NCI-H146 (cell line): ENCODE measurements around the gene RORB.

ENCODE experiments used
- DNase-seq: peaks from one replicate; lab custom pipeline; 2025; lab: John Stamatoyannopoulos, UW

RORB gene

GRCh38 chr9:74496819-74497747 lies at the start of gene RORB:
RORB (plus strand) TSS chr9:74497335; CDS start chr9:74497977, 642 bp downstream.
- DNase-seq, result peak; percentile 8

DNA sequence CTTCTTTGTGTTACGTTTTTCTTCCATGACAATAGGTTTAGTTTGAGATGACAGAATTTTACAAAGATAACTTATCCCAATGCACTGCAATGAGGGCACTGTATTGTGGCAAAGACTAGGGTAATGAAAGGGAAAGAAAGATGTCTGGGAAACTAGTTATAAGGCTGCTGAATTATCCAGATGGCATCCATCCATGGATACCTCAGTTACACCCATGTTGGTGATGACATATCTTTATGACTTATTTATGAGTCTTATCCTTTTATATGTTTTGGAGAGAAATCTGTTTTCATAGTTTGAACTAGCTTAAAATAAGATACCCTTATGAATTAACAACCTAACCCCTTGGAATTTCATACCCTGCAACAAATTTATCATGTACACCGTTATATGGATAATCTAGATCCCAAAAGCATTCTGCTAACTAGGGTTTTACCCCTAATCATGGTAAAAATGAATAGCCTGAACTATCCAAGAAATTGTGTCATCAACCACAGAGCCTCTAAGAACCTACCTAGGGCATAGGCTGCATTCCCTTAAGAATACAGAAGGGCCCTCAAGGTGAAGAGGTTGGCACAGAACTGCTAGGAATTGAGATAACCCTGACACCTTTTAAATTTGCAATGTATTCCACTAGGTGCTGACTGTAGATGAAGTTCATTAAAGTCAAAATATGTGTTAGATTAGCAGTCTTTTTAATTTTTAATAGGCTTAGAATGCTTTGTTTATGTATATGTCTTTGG lies 49.5 kb upstream of the RORB start:
- DNase-seq, result no peak

GRCh38 chr9:74449060-74449459 lies 48.1 kb upstream of the RORB start:
- DNase-seq, result no peak

GRCh38 chr9:74458832-74459231 lies 38.3 kb upstream of the RORB start:
- DNase-seq, result no peak

DNA sequence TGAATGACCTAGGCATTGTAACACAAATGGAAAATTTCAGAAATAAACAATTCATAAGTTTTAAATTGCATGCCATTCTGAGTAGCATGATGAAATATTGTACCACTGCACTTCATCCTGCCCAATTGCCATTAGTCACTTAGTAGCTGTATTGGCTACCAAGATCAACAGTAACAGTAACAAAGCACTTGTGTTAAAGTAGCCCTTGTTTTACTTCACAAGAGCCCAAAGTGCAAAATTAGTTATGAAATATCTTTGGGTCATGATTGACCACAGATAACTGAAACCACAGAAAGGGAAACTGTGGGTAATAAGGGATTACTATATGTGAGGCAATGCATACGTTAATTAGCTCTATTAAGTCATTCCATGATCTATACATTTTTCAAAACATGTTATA lies 33.3 kb upstream of the RORB start:
- DNase-seq, result no peak

- DNase-seq, result no peak
Measured at GRCh38 chr9:74478606-74479005, 18.5 kb upstream of the RORB start.

GRCh38 chr9:74479711-74480110 lies 17.4 kb upstream of the RORB start:
- DNase-seq, result no peak

- DNase-seq, result no peak
Measured at GRCh38 chr9:74487395-74487794, 9.7 kb upstream of the RORB start.

DNA sequence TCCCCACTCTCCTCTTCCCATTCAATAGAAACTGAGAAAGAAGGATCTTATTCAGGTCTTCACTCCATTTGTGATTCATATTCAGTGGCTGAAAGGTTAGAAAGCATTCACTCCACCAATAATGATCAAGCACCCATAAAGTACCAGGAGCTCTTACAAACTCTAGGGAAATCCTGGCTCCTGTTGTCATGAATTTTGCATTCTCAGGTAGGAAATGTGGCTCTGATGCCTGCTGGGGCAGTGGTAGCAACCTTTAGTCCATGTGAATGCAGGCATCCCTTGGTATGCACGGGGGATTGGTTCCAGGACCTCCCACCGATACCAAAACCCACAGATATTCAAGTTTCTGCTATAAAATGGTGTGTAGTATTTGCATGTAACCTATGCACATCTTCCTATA lies 3.6 kb upstream of the RORB start:
- DNase-seq, result no peak

GRCh38 chr9:74494490-74494889 lies 2.6 kb upstream of the RORB start:
- no peak for DNase-seq

DNA sequence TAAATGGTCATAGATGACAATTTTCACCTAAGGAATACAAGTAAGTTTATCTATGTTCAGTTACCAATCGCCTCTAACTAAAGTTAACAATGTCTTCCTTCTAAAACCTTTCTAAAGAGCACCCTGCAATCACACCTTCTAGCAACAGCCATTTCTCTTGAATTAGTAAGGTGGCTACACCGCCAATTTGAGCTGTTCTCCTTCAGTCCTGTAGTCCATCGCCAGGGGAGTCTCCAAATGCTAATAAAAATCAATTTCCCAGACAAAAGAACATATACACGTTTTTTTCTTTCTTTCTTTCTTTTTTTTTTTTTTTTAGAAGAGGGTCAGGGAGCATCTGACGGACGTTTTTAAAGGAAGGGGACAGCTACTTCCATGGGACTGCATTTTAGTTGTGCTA lies 729 bp upstream of the RORB start:
- DNase-seq, result no peak

DNA sequence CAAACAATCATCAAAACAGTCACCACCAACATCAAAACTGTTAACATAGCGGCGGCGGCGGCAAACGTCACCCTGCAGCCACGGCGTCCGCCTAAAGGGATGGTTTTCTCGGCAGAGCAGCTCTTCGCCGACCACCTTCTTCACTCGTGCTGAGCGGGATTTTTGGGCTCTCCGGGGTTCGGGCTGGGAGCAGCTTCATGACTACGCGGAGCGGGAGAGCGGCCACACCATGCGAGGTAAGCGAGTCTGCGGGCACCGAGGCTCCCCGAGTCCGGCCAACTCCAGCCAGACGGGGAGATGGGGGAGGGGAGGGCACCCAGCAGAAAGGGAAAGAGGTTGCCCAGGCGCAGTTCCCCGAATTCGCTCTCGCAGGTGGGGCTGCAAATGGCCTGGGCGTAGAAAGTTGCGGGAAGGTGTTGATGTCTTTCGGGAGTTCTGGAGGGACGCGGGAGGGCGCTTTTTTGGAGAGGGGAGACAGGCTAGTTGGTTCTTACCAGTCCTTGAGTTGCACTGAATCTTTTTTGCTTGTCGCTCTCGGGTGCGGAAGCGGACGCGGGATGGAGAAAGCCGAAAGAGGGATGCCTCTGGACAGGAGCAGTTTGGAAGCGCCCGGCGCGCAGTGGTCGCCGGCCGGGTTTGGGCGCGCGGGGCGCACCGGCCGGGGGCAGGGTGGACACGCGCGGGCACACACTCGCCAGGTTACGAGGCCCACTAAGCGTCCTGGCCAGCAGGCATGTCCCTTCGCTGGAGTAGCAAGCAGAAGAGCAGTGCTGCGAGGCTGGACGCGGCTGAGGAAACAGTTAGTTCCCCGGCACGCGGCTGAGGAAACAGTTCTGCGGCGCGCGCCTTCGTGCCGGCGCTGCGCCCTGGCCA lies 849 bp downstream of the RORB start:
- DNase-seq, result no peak

DNA sequence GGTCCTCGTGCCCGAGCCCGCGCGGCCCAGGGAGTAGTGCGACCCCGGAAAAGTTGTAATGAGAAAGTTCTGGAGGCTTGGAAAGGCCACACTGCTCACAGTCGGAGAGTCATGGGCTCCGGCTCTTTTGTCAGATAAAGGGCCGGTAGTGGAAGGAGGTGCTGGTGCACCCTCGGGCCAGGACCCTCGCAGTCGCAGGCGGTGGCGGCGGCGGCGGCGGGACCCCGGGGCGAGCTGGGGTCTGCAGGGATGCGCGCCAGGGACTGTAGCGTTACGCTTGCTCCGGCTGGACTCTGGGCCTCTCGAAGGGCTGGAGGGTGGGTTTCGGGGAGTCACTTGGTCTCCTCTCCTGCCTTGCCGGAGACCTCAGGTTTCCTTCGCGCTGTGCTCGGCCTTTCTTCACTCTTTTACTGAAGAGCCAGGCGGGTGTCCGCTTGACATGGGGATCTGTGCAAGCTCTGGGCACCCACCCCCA lies 1.5 kb downstream of the RORB start:
- no peak for DNase-seq

DNA sequence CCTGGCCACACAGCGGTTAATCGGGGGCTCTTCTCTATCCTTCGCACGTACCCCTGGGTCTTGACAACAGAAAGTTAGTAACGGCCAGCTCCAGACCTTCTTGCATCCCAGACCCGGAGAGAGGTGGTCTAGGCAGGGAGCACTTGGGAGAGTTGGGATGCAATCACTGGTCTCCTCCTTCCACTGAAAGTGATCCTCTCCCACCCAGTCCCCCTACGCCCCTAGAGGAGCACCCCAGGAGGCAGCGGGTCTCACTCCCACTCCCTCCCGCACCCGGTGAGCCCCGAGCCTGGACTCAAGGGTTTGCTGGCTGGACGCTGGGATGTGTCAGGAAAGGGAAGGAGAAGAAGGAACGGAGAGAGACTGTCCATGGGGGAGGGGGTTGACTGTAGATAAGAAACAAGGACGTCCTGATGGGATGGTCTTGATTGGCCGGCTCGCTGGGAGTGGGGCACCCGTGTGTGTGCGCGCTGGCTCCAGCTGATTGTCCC lies 2.0 kb downstream of the RORB start:
- DNase-seq, result no peak

- DNase-seq, result no peak
Measured at GRCh38 chr9:74499770-74500583, 2.8 kb downstream of the RORB start.

- no peak for DNase-seq
Measured at GRCh38 chr9:74500584-74500924, 3.4 kb downstream of the RORB start.

DNA sequence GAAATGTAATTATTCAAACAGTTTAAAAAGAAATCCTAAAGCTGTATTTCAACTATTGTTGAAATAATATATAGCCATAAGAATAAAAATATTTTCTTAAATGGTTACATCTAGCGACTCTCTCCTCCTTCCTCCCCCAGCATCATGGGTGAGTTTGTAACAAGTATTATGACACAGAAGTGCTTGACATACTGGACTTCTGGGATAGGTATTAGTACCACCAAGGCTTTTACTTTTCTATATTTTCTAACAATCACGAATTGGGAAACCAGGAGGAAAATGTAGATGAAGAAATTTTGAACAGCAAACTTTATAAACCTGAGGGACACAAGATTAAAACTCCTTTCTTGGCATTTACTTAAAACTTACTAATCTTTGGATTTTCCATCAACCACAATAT lies 4.4 kb downstream of the RORB start:
- no peak for DNase-seq

DNA sequence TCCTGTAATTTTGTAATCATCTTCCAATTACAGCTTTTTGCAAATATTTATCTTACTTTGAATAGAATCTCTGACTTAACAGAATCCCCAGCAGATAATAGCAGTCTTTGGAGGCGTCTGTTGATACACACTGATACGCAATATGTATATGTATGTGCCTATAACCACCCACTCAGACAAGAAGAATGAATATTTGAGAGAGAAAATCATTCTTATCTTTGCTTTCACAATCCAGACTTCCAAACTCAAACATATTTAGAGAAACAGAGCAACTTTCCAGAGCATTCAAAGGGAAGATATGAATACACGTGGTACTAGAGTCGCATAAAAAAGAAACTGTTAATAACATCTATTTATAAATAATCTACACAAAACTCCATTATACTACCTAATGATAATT lies 6.1 kb downstream of the RORB start:
- peak; percentile 6 for DNase-seq

DNA sequence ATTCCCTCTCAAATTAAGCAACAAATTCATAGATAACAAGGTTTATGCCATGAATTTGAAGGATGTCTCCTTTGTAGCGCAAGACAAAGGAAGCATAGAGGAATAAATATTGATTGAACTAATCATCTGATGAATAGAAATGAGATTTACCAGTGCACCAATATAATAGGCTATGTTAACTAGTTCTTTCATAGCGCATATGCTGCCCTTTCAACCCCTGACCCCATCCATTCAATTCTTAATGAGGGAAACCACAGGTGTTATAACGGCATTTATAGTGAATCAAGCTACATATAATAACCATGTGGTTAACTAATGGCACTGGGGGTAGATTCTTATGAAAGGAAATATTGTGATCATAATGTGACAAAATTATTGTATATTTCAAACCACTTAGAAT lies 6.5 kb downstream of the RORB start:
- peak; percentile 4 for DNase-seq

DNA sequence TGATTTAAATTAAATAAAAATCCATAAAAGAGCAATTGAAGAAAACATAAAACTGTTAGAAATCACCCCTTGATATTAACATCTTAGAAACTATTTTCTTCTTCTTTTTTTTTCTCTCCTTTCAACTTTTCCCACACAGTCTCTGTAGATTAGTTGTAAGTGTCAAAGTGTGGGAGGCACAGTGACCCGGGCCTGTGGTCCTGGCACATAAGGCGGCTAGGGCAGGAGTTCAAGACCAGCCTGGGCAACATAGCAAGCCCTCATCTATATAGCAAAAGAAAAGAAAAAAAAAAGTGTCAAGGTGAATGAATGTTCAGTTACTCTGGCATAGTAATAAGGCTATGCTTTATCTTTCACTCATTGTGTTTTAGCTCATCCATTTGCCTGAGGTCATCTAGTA lies 14.2 kb downstream of the RORB start:
- no peak for DNase-seq

DNA sequence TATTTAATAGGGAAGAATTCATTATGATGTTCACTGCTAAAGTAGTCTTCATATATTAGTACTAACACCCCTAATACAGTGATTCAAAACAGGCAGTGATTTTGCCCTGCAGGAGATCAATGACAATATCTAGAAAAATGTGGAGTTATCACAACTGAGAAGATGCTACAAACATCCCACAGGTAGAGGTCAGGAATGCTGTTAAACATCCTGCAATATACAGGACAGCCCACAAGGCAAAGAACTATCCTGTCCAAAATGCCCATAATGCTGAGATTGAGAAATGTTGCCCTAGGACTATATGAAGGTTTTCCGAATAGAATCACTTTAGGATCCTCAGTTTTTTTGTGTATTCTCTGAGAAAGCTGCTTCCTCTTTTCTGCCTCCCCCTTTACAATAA lies 15.3 kb downstream of the RORB start:
- no peak for DNase-seq
